ENCODE measurements around the gene RESP18.
A peak's percentile ranks its signal among the peaks of the same experiment; 100 is the strongest.
"Not testable (repeated sequence)": the region's sequence is repeated elsewhere in the genome, so short reads cannot be mapped to it uniquely, and the experiment has no call there.

RESP18 gene

DNA sequence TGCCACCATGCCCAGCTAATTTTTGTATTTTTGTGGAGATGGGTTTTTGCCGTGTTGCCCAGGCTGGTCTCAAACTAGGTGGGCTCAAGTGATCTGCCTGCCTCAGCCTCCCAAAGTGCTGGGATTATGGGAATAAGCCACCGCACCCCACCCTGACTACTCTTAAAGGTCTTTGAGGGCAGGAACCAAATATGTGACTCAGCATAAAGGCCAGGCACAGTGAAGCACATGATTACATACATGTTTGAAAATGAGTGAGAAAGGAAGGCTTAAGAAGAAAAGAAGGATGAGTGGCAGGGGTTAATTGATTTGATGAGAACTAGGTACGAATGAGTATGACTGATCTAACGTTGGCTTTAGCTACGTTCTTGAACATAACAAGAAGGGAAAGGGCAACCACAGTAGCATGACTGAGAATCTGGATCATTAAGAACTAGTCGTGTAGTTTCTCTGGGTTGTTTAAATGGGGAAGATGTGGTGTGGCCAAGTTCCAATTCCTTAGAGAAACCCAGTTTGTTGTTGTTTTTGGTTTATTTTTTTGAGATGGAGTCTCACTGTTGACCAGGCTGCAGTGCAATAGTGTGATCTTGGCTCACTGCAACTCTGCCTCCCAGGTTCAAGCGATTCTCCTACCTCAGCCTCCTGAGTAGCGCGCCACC, 6.8 kb downstream of the RESP18 start:
- DNase-seq (ENCODE audit: low read depth in 2 of 2) = no peak

DNA sequence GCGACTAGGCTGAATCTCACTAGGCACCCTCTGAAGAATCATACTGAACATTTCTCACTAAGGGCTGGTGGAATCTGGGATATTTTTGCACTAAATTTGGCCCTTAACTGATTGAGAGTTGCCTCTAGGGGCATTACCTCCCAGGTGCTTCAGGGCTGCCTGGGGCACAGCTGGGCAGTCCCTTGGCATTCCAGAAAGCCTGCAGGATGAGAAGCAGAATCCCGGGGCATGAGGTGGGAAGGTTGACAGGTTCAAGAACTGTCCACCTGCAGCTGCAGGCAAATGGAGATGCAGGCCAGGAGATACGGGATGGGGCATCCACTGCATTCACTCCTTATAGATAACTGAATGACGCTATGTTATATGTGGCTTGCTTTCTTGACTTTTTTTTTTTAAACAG, 7.4 kb downstream of the RESP18 start:
- no peak for DNase-seq (ENCODE audit: low read depth in 2 of 2)

GRCh38 chr2:219323434-219323833, 9.1 kb downstream of the RESP18 start:
- no peak for DNase-seq (ENCODE audit: low read depth in 2 of 2)

DNA sequence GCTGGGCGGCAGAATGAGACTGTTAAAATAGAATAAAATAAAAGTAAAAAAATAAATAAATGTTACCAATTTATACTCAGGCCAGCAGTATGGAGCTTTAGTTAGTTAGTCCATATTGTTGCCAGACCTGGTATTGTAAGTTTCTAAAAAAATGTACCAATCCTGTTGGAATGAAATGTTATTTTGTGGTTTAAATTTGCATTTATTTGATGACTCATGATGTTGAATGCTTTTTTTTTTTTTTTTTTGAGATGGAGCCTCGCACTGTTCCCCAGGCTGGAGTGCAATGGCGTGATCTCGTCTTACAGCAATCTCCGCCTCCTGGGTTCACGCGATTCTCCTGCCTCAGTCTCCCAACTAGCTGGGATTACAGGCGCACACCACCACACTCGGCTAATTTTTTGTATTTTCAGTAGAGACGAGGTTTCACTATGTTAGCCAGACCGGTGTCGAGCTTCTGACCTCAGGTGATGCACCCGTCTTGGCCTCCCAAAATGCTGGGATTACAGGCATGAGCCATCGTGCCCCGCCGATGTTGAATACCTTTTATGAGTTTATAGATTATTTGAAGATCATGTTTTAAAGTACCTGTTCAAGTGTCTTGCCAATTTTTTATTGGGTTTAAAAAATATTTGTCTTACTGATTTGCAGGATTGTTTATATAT, 17.6 kb downstream of the RESP18 start:
- no peak for DNase-seq (ENCODE audit: low read depth in 2 of 2)

DNA sequence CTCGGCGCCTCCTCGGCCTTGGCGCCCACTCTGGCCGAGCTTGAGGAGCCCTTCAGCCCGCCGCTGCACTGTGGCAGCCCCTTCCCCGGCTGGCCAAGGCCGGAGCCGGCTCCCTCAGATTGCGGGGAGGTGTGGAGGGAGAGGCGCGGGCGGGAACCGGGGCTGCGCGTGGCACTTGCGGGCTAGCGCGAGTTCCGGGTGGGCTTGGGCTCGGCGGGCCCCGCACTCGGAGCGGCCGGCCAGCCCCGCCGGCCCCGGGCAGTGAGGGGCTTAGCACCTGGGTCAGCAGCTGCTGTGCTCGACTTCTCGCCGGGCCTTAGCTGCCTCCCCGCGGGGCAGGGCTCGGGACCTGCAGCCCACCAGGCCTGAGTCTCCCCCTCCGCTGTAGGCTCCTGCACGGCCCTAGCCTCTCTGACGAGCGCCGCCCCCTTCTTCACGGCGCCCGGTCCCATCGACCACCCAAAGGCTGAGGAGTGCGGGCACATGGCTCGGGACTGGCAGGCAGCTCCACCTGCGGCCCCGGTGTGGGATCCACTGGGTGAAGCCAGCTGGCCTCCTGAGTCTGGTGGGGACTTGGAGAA, 19.8 kb downstream of the RESP18 start:
- not testable (repeated sequence) for DNase-seq (ENCODE audit: low read depth in 2 of 2)

DNA sequence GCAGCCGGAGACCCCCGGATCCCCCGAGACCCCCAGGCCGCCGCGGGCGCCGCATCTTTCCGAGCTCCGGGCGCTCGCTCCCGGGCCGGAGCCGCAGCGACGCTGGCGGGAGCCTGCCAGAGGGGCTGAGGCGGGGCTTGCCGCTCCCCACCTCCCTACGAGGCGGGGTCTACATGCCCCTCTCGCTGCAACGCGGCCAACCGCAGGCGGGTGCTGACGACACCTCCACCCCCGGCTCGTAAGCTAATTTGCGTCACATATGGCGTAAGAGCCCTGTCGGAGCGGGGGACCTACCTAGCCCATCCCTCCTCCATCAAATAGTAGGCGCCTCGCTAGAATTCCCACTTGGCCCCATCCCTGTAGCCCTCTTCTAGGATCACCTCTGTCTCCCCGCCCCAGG, 23.3 kb downstream of the RESP18 start, which contains the start of gene PTPRN:
TSS of gene PTPRN (minus strand) at position 124 of the 400 bp plus-strand sequence. CDS start at position 55, 69 bp downstream.
- no peak for DNase-seq (ENCODE audit: low read depth in 2 of 2)

GRCh38 chr2:219308142-219309101, 24.1 kb downstream of the RESP18 start:
- peak; percentile 11 to 24 for DNase-seq (ENCODE audit: low read depth in 2 of 2)

GRCh38 chr2:219306047-219306446, 26.5 kb downstream of the RESP18 start:
- DNase-seq (ENCODE audit: low read depth in 2 of 2) = no peak

GRCh38 chr2:219304223-219304622, 28.3 kb downstream of the RESP18 start:
- DNase-seq (ENCODE audit: low read depth in 2 of 2) = no peak

- no peak for DNase-seq (ENCODE audit: low read depth in 2 of 2)
Observed at GRCh38 chr2:219302412-219302968, 30.1 kb downstream of the RESP18 start.

DNA sequence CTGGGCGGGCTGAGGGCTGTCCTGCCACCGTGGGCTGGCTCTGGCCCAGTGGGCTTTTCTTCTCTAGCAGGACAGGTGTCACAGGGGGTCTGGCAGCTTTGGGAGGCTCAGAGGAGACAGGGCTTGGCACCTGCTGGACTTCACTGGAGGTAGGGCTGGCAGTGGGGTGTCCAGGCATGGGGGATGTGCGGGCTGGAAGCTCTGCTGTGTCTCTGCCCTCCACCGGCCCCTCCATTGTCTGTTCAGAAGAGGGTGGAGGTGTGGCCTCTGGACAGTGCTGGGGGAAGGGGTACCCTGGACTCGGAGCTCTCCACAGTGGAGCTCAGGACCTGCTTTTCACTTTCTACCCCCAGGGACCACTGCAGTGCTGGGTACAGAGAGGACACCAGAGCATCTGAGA, 32.5 kb downstream of the RESP18 start:
- no peak for DNase-seq (ENCODE audit: low read depth in 2 of 2)

- no peak for DNase-seq (ENCODE audit: low read depth in 2 of 2)
Observed at GRCh38 chr2:219299372-219299760, 33.2 kb downstream of the RESP18 start.

DNA sequence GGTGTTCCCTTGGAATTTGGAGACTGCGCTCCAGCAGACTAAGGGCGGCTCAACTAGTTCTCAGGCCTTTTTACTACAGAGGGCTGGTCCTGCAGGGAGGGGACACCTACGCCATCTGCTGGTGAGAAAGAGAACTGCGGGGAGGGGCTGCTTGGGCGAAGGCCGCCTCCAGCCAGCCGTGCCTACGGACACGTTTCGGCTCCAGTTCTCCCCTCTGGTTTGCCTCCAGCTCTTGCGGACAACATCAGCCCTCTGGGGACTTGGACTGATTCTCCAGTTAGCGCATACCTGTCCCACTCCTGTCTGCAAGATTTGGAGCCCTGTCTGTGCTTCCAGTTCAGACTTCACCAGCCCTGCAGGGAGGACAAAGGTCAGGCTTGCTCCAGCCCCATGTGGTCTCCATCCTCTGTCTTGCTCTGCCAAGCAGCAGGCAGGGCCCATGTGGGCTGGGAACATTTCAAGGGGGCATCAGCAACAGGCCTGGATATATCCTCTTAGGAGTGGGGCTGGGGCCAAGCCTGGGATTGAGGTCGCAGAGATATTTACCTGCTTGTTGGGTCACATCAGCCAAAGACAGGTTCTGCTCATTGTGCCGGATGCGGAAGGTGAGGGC, 33.7 kb downstream of the RESP18 start:
- peak; percentile 67 to 79 for DNase-seq (ENCODE audit: low read depth in 2 of 2)

GRCh38 chr2:219297766-219298456, 34.6 kb downstream of the RESP18 start:
- DNase-seq (ENCODE audit: low read depth in 2 of 2) = no peak

DNA sequence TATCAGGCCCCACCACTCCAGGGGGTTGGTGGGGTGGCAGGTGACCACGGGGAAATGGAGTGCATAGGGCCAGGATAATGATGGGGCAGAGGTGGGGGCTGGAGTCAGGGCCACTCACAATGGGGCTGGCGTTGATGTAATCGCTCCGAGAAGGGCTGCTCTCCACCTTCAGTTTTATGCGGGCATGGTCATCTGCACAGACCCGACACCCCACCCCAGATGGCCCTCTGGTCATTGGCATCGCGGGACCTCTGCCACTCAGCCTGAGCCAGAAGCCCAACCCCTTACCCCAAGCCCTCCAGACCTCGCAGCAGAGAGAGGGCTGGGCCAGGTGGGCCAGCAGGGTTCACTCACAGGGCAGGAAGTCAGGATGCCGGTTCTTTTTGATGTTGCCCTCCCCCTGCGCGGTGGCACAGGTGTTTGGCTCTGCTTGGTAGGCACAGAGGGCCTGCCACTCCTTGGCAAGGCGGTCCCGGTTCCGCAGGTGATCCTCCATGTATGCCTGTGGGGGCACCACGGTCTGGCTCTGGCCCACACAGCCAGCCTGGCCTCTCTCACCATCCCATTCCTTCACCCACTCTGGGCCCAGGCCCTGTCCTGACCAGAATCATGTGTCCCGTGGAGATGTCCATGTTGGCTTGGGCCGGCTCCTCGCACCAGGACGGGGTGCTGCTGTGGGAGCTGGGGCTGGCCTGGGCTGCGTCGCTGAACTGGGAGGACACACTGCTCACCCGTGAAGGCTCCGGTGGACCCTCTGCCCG, 35.7 kb downstream of the RESP18 start:
- DNase-seq (ENCODE audit: low read depth in 2 of 2) = no peak

DNA sequence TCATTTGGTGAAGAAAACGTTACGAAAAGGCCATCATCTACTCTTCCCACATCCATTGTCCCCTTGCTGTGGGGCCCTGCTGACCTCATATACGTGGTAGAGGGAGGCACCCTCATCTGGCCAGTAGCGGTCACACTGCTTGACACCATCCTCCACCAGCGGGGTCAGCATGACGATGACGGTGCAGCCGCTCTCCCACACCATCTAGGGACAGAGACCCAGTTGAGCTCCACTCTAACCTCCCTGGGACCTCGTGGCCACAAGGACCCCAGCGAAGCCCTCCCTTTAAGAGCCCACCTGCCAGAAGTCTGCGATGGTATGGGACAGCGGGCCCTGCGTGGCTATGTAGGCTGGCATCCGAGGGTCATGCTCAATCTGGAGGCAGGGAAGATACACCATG, 36.4 kb downstream of the RESP18 start:
- DNase-seq (ENCODE audit: low read depth in 2 of 2) = no peak

- peak; percentile 76 to 80 for DNase-seq (ENCODE audit: low read depth in 2 of 2)
Observed at GRCh38 chr2:219294356-219295351, 37.9 kb downstream of the RESP18 start.

DNA sequence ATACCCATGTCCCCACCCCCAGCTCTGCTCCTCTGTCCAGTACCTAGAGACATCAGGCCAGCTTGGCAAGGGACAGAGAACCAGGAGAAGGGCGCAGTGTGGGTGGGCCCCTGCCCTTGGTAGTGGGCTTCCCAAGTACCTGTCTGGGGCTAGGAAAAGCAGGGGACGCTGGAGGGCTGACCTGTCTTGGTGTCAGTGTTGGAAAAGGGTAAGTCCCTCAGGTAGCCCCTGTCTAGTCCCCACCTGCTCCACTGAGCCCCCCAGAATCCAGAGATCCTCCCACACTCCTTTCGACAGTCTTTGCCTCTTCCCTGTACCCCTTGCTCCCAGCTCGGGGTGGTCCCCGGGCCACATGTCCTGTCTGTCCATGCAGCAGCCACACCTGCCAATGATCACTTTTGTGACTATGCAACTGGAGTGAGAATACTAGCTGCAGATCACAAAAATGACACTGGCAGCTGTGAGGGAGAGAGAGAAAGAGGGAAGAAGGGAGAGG, 38.8 kb downstream of the RESP18 start:
- DNase-seq (ENCODE audit: low read depth in 2 of 2) = no peak

Data from activated CD8-positive, alpha-beta memory T cell treated with anti-CD3 and anti-CD28 coated beads for 4 hours (primary cell).